CD14-positive monocyte (primary cell): Measurements from ENCODE around the gene TTC33. TPM values are rescaled to one million over a fixed set of nuclear protein-coding genes. Genes with fewer than 3 reads are reported as not detected.

ENCODE experiments used
- DNase-seq, 3 donors: peaks; one replicate each; pipeline ENCODE4 v3.0.0-alpha.2; 2011 to 2022
- H2AFZ ChIP-seq: 2 replicates; pipeline ENCODE4 v1.6.0; 2012; ENCODE audit warnings: mild to moderate bottlenecking, low read depth, low read length, inconsistent platforms; ENCODE audit not compliant: insufficient read depth, poor library complexity, severe bottlenecking
- H3K27ac ChIP-seq, 2 donors: 1 replicate in 1 of 2; 2 replicates in 1 of 2; pipeline ENCODE4 v1.5.1; 2012 to 2013; ENCODE audit warnings: low read length in 2 of 2, control low read depth in 1 of 2, inconsistent platforms in 1 of 2, low read depth in 1 of 2, mild to moderate bottlenecking in 1 of 2
- H3K27me3 ChIP-seq, 2 donors: one replicate each; pipeline versions ENCODE4 v1.6.0 to v1.6.1; 2011 to 2013; ENCODE audit warnings: low read length in 2 of 2; ENCODE audit not compliant: control insufficient read depth in 2 of 2, insufficient read depth in 2 of 2
- H3K36me3 ChIP-seq, 2 donors: replicated peaks in 1 of 2; 1 replicate in 1 of 2; 2 replicates in 1 of 2; pipeline versions ENCODE4 v1.5.1 to v1.6.1; 2012 to 2013; ENCODE audit warnings: low read length in 2 of 2, control low read depth in 1 of 2, inconsistent platforms in 1 of 2, mild to moderate bottlenecking in 1 of 2; ENCODE audit not compliant: insufficient read depth in 2 of 2, control insufficient read depth in 1 of 2
- H3K4me1 ChIP-seq, 2 donors: 1 replicate in 1 of 2; 2 replicates in 1 of 2; pipeline versions ENCODE4 v1.5.1 to v1.6.1; 2012 to 2013; ENCODE audit warnings: low read length in 2 of 2, control low read depth in 1 of 2, inconsistent platforms in 1 of 2, mild to moderate bottlenecking in 1 of 2, moderate library complexity in 1 of 2; ENCODE audit not compliant: insufficient read depth in 2 of 2, control insufficient read depth in 1 of 2
- H3K4me2 ChIP-seq: replicated peaks from 2 replicates; pipeline ENCODE3; 2012; ENCODE audit warnings: low read length, moderate library complexity, mild to moderate bottlenecking; ENCODE audit not compliant: poor library complexity, severe bottlenecking; ENCODE audit errors: extremely low read depth
- H3K4me3 ChIP-seq, 3 experiments: fragments of 200-600 bp in 1 of 3; sonication (generic) in 1 of 3; replicated peaks in 1 of 3; 1 replicate in 2 of 3; 2 replicates in 1 of 3; pipeline ENCODE4 v1.5.1; 2011 to 2013; ENCODE audit warnings: low read length in 3 of 3, mild to moderate bottlenecking in 3 of 3, control low read depth in 2 of 3, low read depth in 2 of 3, inconsistent platforms in 1 of 3, moderate library complexity in 1 of 3
- H3K79me2 ChIP-seq: 2 replicates; pipeline ENCODE4 v1.6.0; 2012; ENCODE audit warnings: mild to moderate bottlenecking, control low read depth, inconsistent platforms, low read length, moderate library complexity; ENCODE audit not compliant: insufficient read depth
- H3K9ac ChIP-seq: 2 replicates; pipeline ENCODE4 v1.6.0; 2017; ENCODE audit warnings: low read length, mild to moderate bottlenecking; ENCODE audit not compliant: insufficient read depth, poor library complexity, severe bottlenecking
- H3K9me3 ChIP-seq, 2 donors: replicated peaks in 1 of 2; 1 replicate in 1 of 2; 2 replicates in 1 of 2; pipeline versions ENCODE4 v1.5.1 to v1.6.1; 2012 to 2013; ENCODE audit warnings: low read length in 2 of 2, control low read depth in 1 of 2; ENCODE audit not compliant: control insufficient read depth in 1 of 2, insufficient read depth in 1 of 2
- H4K20me1 ChIP-seq: 2 replicates; pipeline ENCODE4 v1.6.0; 2012; ENCODE audit warnings: mild to moderate bottlenecking, low read length, control low read depth, moderate library complexity; ENCODE audit not compliant: insufficient read depth
- H3K27ac Mint-ChIP-seq, 7 donors: one replicate each; pipeline ENCODE4 v1.8.0; 2020; ENCODE audit warnings: mild to moderate bottlenecking in 7 of 7, mixed read lengths in 7 of 7, moderate library complexity in 6 of 7, inconsistent platforms in 2 of 7
- H3K27me3 Mint-ChIP-seq, 3 donors: one replicate each; pipeline ENCODE4 v1.8.0; 2021 to 2022; ENCODE audit warnings: low read depth in 3 of 3, mild to moderate bottlenecking in 3 of 3, mixed read lengths in 3 of 3, moderate library complexity in 3 of 3, inconsistent platforms in 1 of 3
- H3K36me3 Mint-ChIP-seq, 2 donors: one replicate each; pipeline ENCODE4 v1.8.0; 2020; ENCODE audit warnings: mixed read lengths in 2 of 2, inconsistent platforms in 1 of 2, mild to moderate bottlenecking in 1 of 2
- H3K4me1 Mint-ChIP-seq: one replicate; pipeline ENCODE4 v1.8.0; 2020; ENCODE audit warnings: mild to moderate bottlenecking, mixed read lengths
- H3K4me3 Mint-ChIP-seq, 2 donors: one replicate each; pipeline ENCODE4 v1.8.0; 2020; ENCODE audit warnings: mild to moderate bottlenecking in 2 of 2, mixed read lengths in 2 of 2, moderate library complexity in 1 of 2
- H3K9me3 Mint-ChIP-seq, 7 donors: one replicate each; pipeline ENCODE4 v1.8.0; 2020 to 2022; ENCODE audit warnings: mixed read lengths in 7 of 7, mild to moderate bottlenecking in 6 of 7, moderate library complexity in 6 of 7, inconsistent platforms in 2 of 7
- WGBS: methylation state at CpG from one replicate; pipeline ENCODE4 v1.1.5; 2013; ENCODE audit warnings: missing lambda C conversion rate; ENCODE audit not compliant: insufficient coverage; 5-methylcytosine and 5-hydroxymethylcytosine counted together
- intact Hi-C, 2 donors: fragments of 100-400 bp; cut with micrococcal nuclease; formaldehyde crosslinking; loops; one replicate each; pipeline versions ENCODE4 v1.15.0 to v1.15.1; 2023
- polyA plus RNA-seq, 3 donors: library from polyadenylated mRNA; depleted of rRNA in 1 of 3; unstranded in 2 of 3; stranded (reverse) in 1 of 3; fragments of 300-500 nt in 2 of 3; fragments of >200 nt in 1 of 3; fragmentation: Illumina TruSeq in 2 of 3; gene quantifications; 1 replicate in 2 of 3; 2 replicates in 1 of 3; pipeline ENCODE4 v1.2.3, GENCODE V29; 2012 to 2021
- TF ChIP-seq, protein P1 (sequence below): fragments of 200-600 bp; IDR thresholded peaks from one replicate; pipeline ENCODE4 v1.8.0; 2022; ENCODE audit warnings: antibody characterized with exemption, mild to moderate bottlenecking

TTC33 gene
- polyA plus RNA-seq, 3 donors = 1.5 to 11.7 (median 9.4) TPM

DNA sequence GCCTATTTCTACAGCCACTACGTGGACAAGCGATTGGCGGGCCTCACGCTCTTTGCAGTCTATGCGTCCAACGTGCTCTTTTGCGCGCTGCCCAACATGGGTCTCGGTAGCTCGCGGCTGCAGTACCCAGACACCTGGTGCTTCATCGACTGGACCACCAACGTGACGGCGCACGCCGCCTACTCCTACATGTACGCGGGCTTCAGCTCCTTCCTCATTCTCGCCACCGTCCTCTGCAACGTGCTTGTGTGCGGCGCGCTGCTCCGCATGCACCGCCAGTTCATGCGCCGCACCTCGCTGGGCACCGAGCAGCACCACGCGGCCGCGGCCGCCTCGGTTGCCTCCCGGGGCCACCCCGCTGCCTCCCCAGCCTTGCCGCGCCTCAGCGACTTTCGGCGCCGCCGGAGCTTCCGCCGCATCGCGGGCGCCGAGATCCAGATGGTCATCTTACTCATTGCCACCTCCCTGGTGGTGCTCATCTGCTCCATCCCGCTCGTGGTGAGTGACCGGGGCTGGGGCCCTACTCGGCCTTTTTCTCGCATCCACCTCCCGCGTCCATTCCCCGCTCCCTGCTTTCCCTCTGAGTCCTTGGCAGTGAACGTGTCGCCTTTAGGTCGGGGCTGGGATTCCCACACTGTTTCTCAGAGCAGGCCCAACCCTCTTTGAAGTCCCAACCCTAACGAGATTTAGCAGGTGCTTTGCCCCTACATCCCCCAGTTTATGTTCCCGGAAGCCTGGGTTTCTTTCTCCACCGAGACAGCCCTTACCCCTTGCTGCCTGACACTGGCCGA is 74.2 kb downstream of the TTC33 start:
- Histone ChIP-seq H3K36me3 (peaks cover 15 to 17% of the 10 kb centered on the region in 2 donors), H3K79me2 (peaks cover 87% of the 10 kb centered on the region), H3K9me3 (no peaks in the 10 kb centered on the region), H2AFZ (peak overlapping the region; percentile 51), H4K20me1 (peaks cover 67% of the 10 kb centered on the region), H3K4me1 (peaks cover 53 to 76% of the 10 kb centered on the region in 2 donors), H3K27me3 (no peaks in the 10 kb centered on the region), H3K4me3 (peak overlapping the region; percentile 66 to 98 (median 95)), H3K4me2 (peak overlapping the region; percentile 91), H3K27ac (peak overlapping the region; percentile 83 to 92), H3K9ac (peak overlapping the region; percentile 78)
- peaks cover 0 to 2% (median 0%) of the 10 kb centered on the region in 7 donors for H3K9me3 Mint-ChIP-seq
- H3K4me1 Mint-ChIP-seq = peaks cover 66% of the 10 kb centered on the region
- no peaks in the 10 kb centered on the region for H3K27me3 Mint-ChIP-seq
- peak overlapping the region; percentile 100 for H3K4me3 Mint-ChIP-seq
- H3K27ac Mint-ChIP-seq = peak overlapping the region; percentile 77 to 98 (median 91)
- intact Hi-C loops = loop anchor here (5.0 to 10.0 kb wide), 5 partner anchors 73 to 277 kb away; partner anchors contain the start of gene TTC33 (in 1 of the 2)
- H3K36me3 Mint-ChIP-seq = peaks cover 37 to 43% of the 10 kb centered on the region in 2 donors
- DNase-seq = peak; percentile 56 to 69 (median 66)
- WGBS = under 1% methylated on average over 64 of the region's 67 CpGs
- TF ChIP-seq, protein P1, sequence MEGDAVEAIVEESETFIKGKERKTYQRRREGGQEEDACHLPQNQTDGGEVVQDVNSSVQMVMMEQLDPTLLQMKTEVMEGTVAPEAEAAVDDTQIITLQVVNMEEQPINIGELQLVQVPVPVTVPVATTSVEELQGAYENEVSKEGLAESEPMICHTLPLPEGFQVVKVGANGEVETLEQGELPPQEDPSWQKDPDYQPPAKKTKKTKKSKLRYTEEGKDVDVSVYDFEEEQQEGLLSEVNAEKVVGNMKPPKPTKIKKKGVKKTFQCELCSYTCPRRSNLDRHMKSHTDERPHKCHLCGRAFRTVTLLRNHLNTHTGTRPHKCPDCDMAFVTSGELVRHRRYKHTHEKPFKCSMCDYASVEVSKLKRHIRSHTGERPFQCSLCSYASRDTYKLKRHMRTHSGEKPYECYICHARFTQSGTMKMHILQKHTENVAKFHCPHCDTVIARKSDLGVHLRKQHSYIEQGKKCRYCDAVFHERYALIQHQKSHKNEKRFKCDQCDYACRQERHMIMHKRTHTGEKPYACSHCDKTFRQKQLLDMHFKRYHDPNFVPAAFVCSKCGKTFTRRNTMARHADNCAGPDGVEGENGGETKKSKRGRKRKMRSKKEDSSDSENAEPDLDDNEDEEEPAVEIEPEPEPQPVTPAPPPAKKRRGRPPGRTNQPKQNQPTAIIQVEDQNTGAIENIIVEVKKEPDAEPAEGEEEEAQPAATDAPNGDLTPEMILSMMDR = no peak

DNA sequence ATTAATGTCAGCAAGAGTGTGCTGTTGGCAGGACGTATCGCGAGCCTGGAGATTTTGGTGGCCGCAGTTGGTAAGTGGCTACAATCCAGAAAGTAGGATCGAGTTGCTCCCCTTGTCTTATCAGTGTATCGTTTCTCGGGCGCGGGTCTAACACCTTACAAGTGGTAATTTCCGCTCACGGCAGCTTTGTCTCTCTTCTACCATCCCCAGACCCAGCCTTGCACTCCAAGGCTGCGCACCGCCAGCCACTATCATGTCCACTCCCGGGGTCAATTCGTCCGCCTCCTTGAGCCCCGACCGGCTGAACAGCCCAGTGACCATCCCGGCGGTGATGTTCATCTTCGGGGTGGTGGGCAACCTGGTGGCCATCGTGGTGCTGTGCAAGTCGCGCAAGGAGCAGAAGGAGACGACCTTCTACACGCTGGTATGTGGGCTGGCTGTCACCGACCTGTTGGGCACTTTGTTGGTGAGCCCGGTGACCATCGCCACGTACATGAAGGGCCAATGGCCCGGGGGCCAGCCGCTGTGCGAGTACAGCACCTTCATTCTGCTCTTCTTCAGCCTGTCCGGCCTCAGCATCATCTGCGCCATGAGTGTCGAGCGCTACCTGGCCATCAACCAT is 74.9 kb downstream of the TTC33 start:
- WGBS = under 1% methylated on average over 33 of the region's 37 CpGs
- H3K9me3 Mint-ChIP-seq = peaks cover 0 to 2% (median 0%) of the 10 kb centered on the region in 7 donors
- peaks cover 54 to 76% of the 10 kb centered on the region in 2 donors for H3K4me1 ChIP-seq

More for the DNA sequence above, 74.9 kb downstream of the TTC33 start:
- intact Hi-C loops = loop anchor here (5.0 to 10.0 kb wide), 5 partner anchors 74 to 276 kb away; partner anchors contain the start of gene TTC33 (in 1 of the 2)
- Histone ChIP-seq H3K27ac (peak overlapping the region; percentile 83 to 92), H3K9me3 (no peaks in the 10 kb centered on the region), H3K27me3 (no peaks in the 10 kb centered on the region), H3K4me3 (peak overlapping the region; percentile 66 to 98 (median 95)), H3K79me2 (peaks cover 80% of the 10 kb centered on the region), H3K36me3 (peaks cover 10% of the 10 kb centered on the region in 2 donors), H4K20me1 (peaks cover 60% of the 10 kb centered on the region), H2AFZ (peak overlapping the region; percentile 51), H3K4me2 (peak overlapping the region; percentile 91), H3K9ac (peak overlapping the region; percentile 78)
- Mint-ChIP-seq H3K36me3 (peaks cover 30 to 36% of the 10 kb centered on the region in 2 donors), H3K4me1 (peaks cover 66% of the 10 kb centered on the region), H3K27ac (peak overlapping the region; percentile 77 to 98 (median 91)), H3K27me3 (peaks cover 0 to 2% (median 0%) of the 10 kb centered on the region in 3 donors), H3K4me3 (peak overlapping the region; percentile 100)
- TF ChIP-seq, protein P1 = peak; percentile 57
- DNase-seq = peak; percentile 39 to 55 (median 40)
